Upper lobe of left lung (tissue), 4 donors: ENCODE data around the gene DENND5A.

Experiments
- POLR2A ChIP-seq, 4 donors: fragments of 450-650 bp; IDR thresholded peaks; one replicate each; pipeline ENCODE4 v1.5.1; 2016 to 2017; ENCODE audit warnings: antibody characterized with exemption in 4 of 4, mild to moderate bottlenecking in 2 of 4
- POLR2AphosphoS5 ChIP-seq, 2 donors: sonication (generic); formaldehyde crosslinking; IDR thresholded peaks; one replicate each; pipeline ENCODE4 v1.5.1; 2017; ENCODE audit warnings: antibody characterized with exemption in 2 of 2
- TF ChIP-seq, protein P1 (sequence below), 6 experiments: fragments of 450-650 bp in 4 of 6; fragments of 200-600 bp in 2 of 6; sonication (generic) in 2 of 6; IDR thresholded peaks; one replicate each; pipeline ENCODE4 v1.5.1; 2016 to 2019; ENCODE audit warnings: antibody characterized with exemption in 6 of 6

DNA sequence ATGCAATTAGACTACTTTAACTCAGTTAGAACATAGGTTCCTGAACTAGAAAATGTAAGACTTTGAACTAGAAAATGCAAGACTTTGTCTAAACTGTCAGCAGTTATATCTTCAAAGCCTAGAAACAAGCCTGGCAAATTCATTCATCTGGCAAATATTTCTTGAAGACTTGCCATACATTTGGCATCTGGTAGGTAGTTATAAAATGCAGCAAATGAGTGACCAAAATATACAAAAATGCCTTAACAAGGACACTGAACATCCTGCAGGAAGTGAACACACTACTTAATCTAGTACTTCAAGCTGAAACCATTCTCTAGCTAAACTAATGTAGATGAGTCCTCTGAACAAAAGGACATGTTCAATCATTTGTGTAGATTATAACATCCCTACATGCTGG is 89.0 kb downstream of the DENND5A start:
- TF ChIP-seq, protein P1, sequence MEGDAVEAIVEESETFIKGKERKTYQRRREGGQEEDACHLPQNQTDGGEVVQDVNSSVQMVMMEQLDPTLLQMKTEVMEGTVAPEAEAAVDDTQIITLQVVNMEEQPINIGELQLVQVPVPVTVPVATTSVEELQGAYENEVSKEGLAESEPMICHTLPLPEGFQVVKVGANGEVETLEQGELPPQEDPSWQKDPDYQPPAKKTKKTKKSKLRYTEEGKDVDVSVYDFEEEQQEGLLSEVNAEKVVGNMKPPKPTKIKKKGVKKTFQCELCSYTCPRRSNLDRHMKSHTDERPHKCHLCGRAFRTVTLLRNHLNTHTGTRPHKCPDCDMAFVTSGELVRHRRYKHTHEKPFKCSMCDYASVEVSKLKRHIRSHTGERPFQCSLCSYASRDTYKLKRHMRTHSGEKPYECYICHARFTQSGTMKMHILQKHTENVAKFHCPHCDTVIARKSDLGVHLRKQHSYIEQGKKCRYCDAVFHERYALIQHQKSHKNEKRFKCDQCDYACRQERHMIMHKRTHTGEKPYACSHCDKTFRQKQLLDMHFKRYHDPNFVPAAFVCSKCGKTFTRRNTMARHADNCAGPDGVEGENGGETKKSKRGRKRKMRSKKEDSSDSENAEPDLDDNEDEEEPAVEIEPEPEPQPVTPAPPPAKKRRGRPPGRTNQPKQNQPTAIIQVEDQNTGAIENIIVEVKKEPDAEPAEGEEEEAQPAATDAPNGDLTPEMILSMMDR (IDR thresholded peaks at IDR 0.05), result no peak
- TF ChIP-seq POLR2AphosphoS5 (IDR thresholded peaks at IDR 0.05), result no peak
- no peak for TF ChIP-seq POLR2A (IDR thresholded peaks at IDR 0.05)
